WI38 (cell line): ENCODE results near the gene HCFC1R1.
A peak's percentile ranks its signal among the peaks of the same experiment; 100 is the strongest.

ENCODE experiments used
- H3K4me3 ChIP-seq: 2 replicates; pipeline ENCODE4 v1.5.1; 2011; ENCODE audit warnings: low read depth, mild to moderate bottlenecking, control low read depth, low read length
- TF ChIP-seq, protein P1 (sequence below): IDR thresholded peaks from 2 replicates; pipeline ENCODE4 v1.5.1; 2012; ENCODE audit warnings: low read depth, mild to moderate bottlenecking, control low read depth, low read length

Gene HCFC1R1

DNA sequence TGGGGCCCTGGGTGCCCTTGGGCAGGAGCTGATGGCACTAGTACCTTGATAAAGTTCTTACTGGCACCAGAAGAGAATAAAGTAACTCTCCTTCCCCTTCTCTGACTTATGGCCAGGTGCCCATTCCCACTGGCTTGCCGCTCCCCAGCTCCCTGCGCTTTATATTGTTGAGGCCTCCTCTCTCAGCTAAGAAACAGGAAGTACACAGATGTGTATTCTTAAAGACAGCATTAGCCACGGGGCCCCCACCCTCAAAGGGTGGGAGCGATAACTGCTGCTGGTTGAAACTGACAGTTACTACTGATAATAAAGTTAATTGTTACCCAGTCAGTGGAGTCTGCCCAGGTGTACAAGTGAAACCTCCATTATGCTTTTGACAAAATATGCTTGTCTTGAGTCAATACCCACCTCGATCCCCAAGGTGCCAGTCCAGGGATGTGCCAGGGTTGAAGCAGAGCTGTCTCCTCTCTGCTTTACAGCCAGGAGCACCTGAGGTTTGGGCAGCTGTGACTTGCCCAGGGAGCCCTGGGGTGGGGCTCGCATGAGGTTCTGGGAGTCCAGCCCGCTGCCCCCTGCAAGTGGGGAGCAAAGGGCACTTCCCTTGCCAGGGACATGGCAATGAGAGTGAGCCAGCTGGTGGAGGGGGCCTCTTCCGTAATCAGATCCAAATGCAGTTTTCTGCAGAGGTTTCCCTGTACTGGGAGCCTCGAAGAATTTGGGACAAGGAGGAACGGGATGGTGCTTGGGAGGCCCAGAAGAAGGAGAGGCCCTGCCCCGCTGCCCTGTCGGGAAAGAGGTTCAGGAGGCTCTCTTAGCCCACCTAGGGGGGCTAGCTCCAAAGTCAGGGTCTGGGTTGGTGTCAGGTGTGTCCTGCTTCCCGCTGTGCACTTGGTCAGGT is 16.4 kb downstream of the HCFC1R1 start:
- no peak overlapping the region for H3K4me3 ChIP-seq
- TF ChIP-seq, protein P1, sequence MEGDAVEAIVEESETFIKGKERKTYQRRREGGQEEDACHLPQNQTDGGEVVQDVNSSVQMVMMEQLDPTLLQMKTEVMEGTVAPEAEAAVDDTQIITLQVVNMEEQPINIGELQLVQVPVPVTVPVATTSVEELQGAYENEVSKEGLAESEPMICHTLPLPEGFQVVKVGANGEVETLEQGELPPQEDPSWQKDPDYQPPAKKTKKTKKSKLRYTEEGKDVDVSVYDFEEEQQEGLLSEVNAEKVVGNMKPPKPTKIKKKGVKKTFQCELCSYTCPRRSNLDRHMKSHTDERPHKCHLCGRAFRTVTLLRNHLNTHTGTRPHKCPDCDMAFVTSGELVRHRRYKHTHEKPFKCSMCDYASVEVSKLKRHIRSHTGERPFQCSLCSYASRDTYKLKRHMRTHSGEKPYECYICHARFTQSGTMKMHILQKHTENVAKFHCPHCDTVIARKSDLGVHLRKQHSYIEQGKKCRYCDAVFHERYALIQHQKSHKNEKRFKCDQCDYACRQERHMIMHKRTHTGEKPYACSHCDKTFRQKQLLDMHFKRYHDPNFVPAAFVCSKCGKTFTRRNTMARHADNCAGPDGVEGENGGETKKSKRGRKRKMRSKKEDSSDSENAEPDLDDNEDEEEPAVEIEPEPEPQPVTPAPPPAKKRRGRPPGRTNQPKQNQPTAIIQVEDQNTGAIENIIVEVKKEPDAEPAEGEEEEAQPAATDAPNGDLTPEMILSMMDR: no peak

DNA sequence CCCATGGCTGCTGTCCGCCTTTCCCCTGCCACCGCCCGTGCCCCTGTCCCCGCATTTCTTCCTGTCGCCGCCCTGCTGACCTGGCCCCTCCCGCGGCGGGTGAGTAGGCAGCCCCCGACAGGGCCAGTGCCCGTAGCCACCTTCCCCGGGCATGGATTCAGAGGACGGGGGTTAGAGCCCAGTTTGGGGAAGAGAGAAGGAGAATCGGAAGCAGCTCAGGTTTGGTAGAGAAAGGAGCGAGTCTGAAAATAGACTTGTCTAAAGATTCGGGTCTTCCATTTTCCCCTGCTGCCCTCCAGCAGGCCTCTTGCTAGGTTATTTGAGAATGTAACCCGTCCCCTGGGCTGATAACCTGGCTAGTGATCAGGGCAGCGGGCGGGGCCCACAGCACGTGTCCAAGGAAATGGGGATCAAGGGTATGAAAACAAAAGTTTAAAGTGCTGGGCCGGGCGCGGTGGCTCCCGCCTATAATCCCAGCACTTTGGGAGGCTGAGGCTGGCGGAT is 18.9 kb downstream of the HCFC1R1 start:
- TF ChIP-seq, protein P1: no peak
- H3K4me3 ChIP-seq: no peak overlapping the region

DNA sequence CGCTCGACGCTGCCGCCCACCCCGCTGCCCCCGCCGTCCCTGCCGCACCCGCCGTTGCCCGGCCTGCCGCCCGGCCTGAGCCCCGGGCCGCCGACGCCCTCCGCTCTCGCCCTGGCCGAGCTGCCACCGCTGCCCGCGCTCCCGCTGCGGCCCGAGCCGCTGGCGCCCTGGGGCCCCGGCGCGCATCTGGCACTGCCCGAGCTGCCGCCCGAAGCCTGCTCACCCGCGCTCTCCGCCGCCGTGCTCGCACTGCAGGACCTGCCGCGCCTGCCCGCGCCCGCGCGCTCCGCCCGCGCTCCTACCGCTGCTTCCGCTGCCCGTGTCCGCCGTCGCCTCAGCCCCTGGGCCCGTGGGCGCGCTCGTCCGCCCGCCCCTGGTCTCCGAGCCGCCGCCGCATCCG is 19.4 kb downstream of the HCFC1R1 start:
- TF ChIP-seq, protein P1: no peak
- H3K4me3 ChIP-seq: no peak overlapping the region

DNA sequence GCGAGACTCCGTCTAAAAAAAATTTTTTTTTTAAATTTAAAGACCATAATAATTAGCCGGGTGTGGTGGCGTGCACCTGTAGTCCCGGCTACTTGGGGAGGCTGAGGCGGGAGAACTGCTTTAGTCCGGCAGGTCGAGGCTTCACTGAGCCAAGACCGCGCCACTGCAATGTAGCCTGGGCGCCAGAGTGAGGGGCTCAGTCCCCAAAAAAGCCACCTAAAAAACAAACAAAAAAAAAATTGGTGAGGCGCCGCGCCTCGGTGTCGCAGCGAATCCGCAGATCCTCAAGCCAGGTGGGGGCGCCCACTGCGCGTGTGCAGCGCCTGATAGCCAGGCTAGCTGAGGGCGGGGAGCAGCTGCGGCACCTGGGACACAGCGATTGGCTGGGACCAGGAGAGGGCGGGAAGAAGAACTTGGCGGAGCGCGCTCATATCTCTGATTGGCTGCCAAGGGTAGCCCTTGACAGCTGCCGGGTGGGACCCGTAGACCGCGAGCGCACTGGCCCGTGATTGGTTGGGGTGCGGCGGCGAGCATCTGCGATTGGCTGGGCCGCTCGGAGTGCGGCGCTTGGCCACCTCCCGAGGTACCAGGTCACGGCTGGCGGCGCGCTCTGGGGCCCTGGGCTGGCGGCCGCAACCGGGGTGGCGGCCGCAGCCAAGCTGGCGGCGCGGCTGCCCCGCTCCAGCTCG is 20.0 kb downstream of the HCFC1R1 start:
- TF ChIP-seq, protein P1: 0 out of 2 replicates have a peak, but pooled peaks have one; percentile 11
- no peak overlapping the region for H3K4me3 ChIP-seq

DNA sequence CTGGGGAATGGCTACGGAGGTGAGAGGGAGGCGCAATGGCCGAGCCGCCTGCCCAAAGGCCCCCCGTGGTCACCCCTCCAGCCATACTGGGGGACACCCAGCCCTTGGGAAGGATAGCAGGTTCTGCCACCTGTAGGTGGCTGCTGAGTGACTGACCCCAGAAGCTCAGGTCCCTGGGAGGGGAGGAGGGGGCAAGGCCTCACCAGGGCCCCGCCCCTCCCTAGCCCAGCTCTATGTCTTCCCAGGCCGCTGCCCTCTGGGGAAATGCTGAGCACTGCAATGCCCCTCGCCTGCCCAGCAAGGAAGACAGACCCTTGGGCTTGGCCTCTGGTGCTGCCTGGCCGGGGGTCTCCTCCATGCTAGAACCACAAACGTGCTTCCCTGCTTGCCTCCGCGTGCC is 22.4 kb downstream of the HCFC1R1 start:
- no peak overlapping the region for H3K4me3 ChIP-seq

DNA sequence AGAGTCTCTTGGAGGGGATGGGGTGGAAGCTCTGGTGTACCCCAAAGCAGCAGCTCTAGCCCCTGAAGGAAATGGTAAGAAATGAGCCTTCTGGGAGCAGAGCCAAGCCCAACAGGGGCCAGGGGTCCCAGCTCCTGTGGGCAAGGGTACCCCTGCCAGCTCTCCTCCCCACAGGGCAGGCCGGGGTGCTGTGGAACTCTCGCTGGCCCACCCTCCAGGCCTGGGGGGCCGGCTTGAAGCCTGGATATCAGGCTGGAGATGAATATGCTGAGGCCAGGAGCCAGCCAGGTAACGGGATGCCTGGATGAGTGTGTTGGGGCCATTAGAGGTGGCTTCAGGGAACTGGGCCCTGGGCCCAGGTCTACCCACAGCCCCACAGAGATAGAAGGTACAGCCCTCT is 23.2 kb downstream of the HCFC1R1 start:
- TF ChIP-seq, protein P1: no peak
- no peak overlapping the region for H3K4me3 ChIP-seq

More for the DNA sequence above, 22.4 kb downstream of the HCFC1R1 start:
- TF ChIP-seq, protein P1: no peak

DNA sequence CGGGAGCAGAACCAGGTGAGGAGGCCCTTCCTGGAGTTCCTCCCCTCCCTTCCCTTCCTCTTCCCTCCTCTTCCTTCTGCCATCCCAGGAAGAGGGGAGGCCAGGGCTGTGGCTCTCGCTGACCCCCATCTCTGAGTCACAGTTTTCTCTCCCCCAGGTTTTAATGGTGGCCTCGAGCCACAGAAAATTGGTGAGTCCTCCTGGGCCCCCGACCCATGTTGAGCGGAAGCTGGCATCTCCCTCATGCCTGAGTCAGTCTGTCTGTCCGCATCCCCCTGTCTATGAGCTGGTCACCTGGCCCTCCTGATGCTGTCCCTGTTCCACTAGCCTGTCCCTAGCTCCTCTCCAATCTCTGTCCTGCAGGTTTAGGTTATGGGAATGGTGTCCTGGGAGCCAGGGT is 23.8 kb downstream of the HCFC1R1 start:
- no peak overlapping the region for H3K4me3 ChIP-seq
- TF ChIP-seq, protein P1: no peak
